GM21619 (cell line): Measurements from ENCODE around the gene SF3B6.

Source experiments
- ATAC-seq: cut with Tn5 transposase; IDR thresholded peaks from one replicate; pipeline ENCODE4 v1.9.1; 2021; ENCODE audit not compliant: unreplicated experiment

The SF3B6 gene

DNA sequence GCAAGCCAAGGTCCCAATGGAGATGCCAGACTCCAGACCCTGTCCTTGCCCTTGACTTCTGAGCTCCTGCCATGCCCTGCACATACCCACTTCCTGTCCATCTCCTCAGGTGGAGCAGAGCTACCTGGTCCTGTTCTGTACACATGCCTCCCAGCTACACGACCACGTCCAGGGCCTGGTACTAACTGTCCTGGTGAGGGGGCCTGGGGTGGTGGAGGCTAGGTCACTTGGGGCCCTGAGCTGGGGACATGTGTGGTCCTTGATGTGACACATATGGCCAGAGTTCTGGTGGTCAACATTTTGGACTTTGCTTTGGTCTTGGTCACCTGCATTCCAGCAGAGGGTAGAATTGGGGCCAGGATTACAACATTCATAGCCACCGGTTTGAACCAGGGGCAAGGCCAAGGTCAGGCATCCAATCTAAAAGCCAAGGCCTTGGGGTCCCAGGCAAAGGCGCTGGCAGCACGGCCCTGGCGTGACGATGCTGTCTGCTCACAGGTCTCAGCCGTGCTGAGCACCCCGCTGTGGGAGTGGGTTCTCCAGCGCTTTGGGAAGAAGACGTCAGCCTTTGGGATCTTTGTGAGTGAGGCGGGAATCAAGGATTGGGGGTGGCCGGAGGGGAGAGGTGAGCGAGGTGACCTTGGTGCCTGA lies 53.7 kb downstream of the SF3B6 start:
- ATAC-seq, result no peak

DNA sequence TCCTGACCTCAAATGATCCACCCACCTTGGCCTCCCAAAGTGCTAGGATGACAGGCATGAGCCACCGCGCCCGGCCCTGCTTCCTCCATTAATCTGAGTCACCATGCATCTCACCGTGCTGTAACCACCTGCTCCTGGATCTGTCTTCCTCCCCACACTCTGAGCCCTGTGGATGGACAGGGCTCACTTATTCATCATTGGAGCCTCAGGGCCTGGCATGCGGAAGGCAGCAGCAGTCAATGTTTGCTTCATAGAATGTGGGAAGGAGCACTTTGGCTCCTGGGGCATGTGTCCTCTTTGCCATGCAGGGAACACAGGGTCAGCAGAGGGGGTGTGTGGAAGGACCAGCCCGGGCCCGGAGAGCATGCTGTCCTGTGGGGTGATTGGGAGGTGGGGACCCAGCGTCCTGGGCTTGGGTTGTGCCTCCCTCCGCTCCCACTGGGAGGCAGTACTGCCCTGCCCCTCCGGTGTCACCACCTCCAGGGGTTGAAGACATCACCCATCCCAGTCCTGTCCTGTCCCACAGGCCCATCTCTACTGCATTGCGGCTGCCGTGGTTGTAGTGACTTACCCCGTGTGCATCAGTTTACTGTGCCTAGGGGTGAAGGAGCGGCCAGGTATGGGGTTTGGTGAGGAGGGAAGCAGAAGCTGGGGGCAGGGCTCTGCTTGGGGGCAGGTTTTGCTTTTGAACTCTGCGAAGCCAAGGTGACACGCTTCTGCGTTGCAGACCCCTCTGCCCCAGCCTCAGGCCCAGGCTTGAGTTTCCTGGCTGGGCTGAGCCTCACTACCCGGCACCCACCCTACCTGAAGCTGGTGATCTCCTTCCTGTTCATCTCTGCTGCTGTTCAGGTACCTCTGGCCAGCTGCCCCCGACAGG lies 54.8 kb downstream of the SF3B6 start:
- ATAC-seq, result no peak

DNA sequence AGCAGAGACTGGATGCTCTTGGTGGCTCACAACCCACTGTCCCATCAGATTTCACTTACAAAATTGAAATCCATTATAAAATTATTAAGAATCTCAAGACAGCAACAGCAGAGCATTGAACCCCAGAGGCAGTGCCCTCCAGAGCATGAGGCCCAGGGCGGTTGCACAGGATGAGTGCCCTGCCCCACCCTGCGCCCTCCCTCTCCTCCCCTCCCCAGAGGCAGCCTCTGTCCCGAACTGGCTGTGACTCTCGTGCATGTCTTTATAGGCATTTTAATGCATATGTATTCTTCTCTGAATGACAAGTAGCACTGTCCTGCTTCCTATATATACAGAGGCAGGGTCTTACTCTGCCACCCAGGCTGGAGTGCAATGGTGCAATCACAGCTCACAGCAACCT lies 55.9 kb downstream of the SF3B6 start:
- no peak for ATAC-seq

DNA sequence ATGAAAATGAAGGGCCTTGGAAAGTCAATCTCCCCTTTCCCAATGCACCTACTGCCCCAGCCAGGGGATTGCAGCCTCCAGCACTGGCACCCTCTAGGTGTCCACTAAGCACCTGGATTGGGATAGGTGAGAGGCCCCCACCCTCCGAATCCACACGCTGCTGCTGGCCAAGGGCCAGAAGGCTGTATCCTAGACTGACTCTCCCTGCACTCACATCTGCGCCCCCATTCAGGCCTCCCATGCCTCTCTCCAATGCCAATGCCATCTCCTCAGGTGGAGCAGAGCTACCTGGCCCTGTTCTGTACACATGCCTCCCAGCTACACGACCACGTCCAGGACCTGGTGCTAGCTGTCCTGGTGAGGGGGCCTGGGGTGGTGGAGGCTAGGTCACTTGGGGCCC lies 56.4 kb downstream of the SF3B6 start:
- no peak for ATAC-seq

- ATAC-seq, result no peak
Measured at GRCh38 chr2:24018241-24018640, 57.9 kb downstream of the SF3B6 start.

DNA sequence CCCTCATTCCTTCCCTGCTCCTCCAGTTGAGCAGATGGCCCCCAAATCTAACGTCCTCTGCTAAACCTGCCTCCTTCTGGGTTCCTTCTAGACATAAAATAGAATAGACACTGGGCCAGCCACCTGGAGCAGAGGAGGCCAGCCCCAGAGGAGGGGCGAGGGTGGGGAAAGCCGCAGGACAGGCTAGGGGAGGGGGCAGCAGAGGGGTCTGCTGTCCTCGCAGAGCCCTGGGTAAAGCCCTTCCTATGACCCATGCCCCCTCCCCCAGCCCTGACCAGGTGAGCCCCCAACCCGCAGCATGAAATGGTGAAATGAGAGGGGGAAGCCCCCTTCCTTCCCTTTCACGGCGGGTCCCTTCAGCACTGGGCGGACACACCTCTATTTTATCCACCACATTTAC lies 58.4 kb downstream of the SF3B6 start:
- ATAC-seq, result no peak
